ENCODE results near the gene SYNC.
"Not testable (repeated sequence)": the region's sequence is repeated elsewhere in the genome, so short reads cannot be mapped to it uniquely, and the experiment has no call there.

SYNC gene

DNA sequence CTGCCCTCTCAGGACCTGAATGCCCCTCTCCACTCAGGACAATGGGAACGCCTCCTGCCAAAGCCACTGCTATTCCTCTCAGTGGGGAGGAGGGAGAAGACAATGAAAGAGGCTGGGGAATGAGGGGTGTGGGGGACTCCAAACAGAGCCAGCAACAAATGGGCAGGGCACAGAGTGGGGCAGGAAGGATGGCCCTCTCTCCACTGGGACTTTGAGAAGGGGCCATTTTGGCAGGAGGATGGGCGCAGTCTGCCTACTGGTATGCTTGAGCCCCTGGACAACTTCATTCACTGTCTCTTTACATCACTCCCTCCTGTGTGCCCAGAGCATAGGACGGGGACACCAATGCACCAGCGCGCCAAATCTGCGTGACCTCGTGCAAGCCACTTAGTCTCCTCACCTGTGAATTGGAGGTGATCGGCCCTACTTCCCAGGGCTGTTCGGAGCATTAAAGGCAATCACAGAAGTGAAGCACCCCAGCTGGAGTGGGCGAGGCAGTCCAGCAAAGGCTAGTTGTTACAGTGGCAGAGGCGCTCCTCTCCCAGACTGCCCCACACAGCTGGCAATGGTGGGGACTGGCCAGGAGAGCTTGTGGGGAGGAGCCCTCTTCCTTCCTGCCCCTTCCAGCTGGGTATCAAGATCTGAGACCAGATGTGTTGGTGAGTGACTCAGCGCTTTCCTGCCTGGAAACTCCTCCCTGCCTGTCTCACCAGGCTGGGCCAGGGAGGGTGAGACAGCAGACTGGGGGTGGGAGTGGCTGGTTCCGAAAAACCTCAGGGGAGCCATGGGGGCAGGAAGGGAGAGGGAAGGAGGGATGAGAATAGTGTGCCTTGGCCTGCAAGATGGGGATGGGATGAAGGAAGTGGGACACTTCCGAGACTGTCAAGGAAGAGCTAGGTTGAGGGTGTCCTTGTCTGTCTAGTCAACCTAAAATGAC is 22.4 kb upstream of the SYNC start:
- DNase-seq, result no peak

DNA sequence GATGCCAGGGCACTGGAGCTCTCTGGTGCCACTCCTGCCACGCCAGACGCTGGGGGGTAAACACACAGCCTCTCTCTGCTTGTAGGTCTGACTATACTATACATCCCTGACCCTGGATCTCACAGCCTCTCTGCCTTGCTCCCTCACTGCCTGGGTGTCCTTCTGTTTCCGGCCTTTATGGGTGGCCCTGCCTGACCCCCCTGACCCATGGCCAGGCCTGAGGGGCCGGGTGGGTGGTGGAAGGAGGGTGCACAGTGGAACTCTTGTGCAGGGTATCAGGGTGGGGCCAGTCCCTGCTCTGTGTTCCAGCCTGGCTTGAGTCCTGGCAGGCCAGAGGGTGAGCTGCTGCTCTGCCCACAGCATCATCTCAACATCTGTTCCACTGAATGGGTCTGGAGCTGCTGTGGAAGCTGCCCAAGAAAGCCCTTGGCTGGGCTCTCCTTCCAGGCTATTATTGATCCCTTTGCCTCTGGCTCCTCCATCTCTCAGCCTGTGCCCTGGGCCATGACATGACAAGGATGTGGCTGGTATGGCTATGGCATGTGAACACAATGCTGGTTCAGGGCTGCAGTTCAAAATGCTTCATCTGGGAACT is 17.2 kb upstream of the SYNC start:
- no peak for DNase-seq

DNA sequence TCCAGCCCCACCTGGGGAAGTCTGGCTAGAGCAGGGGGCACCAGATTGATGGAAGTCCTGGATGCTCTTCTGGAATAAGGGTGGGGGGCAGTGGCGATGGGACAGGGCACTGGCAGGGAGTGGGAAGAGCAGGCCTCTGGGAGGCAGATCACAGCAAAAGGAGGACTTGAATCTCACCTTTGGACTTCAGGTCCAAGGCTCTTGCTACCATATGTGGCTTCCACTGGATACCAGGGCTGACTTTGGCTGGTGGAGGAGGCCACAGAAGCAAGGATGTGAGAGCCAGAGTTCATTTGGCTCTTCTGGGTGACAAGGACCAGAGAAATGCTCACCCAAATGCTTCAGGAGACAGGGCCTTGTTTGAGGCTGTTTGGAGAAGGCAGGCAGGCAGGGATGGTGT is 16.0 kb upstream of the SYNC start:
- DNase-seq, result no peak

DNA sequence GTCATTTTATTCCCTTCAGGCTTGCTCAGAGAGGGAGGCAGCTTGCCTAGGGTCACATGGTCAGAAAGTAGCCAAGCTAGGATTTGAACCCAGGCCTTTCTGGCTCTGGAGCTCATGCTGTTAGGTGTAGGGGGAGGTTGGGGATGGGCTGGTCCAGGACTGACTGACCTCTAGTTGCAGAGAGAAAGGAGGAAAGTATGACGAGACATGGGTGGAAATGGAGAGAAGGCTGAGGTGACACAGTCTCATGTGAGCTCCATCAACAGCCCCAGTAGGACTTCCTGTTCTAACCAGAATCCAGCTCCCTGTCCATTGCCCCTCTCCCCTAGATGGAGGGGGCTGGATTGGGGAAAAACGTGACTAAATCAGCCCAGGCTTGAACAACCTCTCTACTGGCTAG is 15.5 kb upstream of the SYNC start:
- no peak for DNase-seq

DNA sequence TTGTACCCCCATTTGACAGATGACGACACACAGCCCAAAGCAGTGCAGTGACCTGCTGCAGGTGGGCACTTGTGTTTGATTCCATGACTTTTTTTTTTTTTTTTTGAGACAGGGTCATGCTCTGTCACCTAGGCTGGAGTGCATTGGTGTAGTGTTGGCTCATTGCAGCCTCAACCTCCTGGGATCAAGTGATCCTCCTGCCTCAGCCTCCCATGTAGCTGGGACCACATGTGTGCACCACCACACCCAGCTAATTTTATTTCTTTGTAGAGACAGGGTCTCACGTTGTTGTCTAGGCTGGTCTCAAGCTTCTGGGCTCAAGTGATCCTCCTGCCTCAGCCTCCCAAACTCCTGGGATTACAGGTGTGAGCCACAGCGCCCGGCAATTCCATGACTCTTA is 14.9 kb upstream of the SYNC start:
- DNase-seq, result no peak

DNA sequence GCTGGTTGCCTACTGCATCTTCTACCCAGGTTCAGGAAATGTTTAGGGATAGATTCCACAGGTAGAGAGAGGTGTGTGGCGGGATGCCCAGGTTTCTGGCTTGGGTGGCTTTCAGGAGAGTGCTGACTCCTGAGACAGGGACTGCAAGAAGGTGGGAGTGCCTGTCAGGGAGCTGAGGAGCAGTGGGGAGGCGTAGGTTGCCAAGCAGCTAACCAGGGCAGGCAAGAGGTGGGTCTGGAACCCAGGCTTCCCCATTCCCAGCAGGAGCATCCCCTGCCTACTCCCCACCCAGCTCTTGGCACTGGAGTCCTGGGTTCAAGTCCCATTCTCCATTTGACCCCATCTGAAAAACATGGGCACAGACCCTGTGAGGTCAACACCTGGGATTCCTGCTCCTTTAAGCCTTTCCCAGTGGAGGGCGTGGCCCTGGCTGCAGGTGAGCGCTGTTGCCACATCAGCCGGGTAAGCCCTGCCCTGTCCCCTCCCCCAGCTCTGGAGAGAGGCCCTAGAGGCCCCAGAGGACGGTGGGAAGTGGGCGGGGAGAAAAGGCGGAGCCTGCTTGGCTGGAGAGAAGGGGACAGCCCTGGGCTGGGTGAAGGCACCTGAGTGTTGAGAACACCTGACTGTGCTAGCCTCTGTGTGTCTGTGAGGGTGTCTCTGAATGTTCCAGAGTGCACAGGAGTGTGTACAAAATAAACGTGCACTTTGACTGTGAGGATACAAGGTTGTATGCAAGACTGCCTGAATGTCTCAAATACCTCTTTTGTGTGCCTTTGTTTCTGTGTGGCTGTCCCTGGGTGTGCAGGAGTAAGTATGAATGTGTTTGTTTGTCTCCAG is 14.0 kb upstream of the SYNC start:
- DNase-seq, result peak; percentile 24

DNA sequence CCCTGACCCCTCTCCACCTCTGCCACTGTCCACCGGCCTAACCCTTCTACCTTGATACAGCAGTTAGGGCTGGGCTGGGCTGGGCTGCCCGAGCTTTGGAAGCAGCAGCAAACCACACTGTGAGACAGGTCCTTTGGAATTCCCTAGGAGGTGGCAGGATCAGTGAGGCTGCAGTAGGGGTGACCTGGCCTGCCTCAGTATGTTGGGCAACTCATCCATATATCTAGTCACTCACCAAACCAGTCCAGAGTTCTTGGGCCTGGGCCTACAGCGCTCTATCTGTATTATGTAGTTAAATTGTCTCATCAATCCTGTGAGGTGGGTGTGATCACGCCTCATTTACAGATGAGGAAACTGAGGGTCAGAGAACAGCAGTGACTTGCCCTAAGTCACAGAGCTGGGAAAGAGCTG is 13.3 kb upstream of the SYNC start:
- DNase-seq, result no peak

DNA sequence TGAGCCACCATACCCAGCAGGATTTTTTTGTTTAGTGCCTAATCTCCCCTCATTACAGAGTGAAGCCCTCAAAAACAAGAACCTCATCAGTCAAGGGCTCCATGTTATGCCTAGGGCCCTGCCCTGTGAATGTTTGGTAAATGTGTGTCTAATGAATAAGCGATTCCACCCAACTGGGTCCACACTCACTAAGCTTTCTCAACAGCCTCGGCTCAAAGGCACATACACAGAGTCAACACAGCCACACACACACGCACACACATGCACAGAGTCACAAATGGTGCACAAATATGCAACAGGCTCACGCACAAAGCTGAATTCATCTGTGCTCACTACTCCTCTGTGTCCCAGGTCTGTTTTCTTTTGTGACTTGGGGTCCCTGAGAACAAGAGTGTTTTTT is 11.7 kb upstream of the SYNC start:
- DNase-seq, result no peak

DNA sequence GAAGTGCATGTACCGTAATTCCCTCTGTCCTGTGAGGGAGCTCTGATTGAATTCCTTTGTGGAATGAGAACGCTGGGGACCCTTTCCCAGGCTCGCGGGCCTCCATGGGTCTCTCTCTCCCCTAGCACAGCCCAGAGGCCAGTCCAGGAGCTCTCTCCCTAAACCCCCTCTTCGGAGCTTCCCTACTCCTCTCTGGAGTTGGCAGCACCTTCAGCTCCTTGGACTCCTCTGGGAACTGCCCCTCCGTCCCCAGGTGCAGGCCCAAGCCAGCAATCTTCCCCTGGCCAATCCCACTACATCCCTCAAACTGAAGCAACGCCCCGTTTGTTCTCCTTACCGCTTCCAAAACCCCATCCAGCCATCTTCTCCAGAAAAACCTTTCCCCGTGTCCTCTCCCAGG is 10.5 kb upstream of the SYNC start:
- no peak for DNase-seq

DNA sequence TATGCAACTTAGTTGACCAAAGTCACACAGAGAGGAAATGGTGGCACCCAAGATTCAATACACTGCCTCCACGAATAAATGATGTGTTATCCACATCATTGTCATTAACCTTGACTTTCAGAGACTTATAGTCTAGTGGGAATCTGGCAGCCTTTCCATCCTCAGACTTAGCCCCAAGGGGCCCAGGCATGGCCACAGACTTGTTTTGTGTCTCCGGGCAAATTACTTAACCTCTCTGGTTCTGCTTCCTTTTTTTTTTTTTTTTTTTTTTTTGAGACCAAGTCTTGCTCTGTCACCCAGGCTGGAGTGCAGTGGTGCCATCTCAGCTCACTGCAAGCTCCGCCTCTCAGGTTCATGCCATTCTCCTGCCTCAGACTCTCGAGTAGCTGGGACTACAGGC is 8.7 kb upstream of the SYNC start:
- not testable (repeated sequence) for DNase-seq

DNA sequence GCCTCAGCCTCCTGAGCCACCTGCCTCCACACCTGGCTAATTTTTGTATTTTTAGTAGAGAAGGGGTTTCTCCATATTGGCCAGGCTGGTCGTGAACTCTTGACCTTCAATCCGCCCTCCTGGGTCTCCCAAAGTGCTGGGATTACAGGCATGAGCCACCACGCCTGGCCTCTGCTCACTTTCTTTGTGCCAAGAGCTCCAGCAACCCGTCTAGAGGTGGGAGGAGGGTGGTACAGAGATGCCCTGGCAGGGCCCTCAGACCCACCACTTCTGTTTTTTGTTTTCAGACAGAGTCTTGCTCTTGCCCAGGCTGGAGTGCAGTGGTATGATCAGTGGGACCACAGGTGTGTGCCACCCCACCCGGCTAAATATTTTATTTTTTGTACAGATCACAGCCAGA is 6.9 kb upstream of the SYNC start:
- DNase-seq, result no peak

DNA sequence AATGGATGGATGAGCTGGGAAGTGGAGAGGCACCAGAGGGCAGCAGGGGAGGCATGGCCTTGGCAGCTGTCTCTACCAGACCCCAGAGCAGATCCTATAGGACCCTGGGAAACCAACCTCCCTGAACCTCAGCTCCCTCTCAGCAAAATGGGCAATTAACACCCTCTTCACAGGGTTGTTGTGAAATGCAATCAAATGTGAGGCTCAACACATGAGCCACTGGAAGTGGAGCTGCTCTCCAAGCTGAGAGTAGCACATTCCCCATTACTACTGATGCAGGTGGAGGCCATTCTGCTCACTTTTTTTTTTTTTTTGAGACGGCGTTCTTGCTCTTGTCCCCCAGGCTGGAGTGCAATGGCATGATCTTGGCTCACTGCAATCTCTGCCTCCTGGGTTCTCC is 6.5 kb upstream of the SYNC start:
- no peak for DNase-seq

DNA sequence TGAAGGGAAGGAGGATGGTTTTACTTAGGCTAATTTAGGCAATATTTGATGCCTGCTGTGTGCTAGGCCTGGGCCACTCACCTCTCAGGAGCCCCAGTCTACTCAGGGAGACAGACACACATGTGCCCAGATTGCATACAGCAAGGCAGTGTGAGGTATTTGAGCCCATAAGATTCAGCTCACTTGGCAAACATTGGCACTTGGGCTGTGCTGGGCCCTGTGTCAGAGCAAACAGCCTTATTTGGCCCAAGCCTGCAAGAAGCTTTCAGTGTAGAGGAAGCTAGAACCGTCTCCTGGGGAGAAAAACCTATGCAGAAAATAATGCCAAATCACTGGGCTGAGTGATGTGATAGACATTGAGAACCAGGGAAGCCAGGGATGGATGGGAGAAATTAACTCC is 3.9 kb upstream of the SYNC start:
- DNase-seq, result no peak

DNA sequence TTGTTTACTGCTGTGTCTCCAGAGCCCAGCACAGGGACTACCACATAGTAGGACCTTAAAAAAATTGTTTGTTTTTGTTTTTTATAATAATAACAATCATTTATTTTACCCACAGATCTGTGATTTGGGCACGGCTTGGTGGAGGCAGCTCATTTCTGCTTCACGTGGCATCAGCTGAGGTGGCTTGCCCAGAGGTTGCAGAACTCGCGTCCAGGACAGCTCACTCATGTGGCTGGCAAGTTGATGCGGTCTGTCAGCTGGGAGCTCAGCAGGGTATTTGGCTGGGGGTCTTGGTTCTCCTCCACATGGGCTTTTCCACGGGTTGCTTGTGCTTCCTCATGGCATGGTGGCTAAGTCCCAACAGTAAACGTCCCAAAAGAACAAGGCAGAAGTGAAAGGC is 2.9 kb upstream of the SYNC start:
- DNase-seq, result no peak

DNA sequence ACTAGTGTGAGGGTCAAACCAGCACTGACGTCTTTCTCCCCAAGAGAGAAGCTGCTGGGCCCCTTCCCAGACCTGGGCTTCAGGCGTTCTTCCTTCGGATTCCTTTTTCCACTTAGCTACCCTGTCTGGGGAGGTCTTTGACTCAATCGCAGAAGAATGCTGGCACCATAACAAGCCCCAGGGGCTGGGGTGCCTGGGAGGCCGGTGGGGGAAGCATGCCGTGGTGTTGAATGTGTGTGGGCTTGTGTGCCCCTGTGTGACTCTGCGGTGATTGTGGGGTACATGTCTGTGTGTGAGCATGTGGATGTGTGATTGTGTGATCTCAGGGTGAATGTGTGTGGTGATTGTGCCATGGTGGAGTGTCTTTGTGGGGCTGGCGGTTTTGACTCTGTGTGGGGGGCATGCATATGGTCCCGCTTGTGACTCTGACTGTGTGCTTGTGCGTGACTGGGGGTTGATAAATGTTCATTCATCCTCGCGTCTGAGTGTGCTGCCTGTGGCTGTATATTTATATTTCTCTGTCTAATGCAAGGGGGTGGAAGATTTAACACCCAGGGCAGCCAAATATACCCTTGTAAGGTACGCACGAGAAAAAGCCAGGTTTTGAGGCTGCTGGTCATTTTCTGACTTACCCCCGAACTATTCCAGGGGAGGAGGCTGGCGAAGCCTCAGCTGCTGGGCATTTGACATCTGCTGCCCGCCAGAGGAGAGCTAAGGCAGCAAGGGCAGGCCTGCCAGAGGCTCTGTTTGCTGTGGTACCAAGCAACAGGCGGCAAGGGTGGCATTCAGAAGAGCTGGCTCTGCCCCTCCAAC is 1.1 kb upstream of the SYNC start:
- DNase-seq, result no peak

DNA sequence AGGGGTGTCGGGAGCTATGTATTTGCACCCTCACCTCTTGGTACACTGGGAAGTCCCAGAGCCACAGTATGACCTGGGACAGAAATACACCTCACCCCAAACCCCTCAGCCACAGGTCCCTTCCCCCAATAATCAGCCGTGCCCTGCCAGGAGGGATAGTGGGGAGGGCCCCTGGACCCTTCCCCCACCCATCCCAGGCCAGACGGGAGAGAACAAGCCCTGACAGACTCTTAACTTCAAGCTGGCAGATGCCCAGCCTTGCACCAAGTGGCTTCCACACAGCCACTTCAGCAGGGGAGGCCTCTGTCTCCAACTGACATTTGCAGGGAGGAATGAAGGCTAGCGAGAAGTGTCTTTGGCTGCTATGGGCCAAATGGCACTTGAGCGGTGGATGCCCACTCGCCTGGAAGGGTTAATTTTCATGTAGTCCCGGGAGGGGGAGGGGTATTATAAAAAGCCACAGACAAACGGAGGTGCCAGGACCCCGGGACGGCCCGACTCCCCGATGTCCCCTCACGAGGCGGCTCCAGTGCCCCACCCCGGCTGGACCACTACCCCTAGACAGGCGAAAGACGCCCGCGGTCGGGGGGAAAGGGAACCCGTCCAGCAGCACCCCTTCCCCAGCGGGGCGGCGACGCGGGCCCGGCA is 495 bp downstream of the SYNC start:
- DNase-seq, result no peak

DNA sequence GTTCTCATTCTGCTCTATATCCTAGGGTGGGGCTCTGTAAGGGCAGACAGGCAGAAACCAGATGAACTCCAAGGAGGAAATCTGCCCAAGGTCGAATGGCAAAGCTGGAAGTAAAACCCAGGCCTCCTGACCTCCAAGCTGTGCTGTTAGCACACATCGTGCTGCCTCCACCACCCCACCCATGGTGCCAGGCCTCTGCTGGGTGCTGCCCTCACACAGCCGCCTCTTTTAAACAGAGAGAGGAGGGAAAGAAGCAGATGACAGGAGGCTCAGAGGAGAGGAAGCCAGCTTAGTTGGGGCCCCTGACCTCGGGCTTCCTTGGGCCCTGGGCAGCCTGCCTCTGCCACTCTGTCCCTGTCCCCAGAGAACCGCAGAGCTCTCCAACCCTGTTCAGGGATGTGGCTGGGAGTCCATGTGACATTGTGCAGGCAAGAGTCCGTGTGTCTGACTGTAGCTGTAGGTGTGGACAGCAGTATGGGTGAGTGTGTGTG is 1.1 kb downstream of the SYNC start:
- no peak for DNase-seq

DNA sequence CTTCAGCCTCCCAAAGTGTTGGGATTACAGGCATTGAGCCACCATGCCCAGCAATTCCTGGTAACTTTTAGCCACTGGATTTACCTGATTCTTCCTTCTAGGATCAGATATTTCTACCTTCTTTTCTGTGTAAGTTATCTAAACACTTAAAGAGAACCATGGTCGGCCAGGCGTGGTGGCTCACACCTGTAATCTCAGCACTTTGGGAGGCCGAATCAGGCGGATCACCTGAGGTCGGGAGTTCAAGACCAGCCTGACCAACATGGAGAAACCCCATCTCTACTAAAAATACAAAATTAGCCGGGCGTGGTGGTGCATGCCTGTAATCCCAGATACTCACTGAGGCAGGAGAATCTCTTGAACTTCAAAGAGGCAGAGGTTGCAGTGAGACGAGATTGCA is 5.6 kb downstream of the SYNC start:
- DNase-seq, result not testable (repeated sequence)

DNA sequence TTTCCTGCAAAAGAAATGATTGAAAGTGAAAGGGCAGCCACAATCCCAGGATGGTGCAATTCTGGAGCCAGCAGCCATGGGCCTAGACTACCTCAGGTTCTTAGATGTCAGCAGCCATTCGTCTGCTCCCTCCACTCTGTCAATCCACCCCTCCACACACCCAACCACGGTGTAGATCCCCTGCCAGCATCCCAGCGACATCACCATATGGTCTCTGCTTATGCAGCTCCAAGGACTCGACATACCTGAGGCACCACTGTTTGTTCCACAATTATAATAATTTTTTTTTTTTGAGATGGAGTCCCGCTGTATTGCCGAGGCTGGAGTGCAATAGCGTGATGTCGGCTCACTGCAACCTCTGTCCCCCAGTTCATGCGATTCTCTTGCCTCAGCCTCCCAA is 6.5 kb downstream of the SYNC start:
- DNase-seq, result no peak

DNA sequence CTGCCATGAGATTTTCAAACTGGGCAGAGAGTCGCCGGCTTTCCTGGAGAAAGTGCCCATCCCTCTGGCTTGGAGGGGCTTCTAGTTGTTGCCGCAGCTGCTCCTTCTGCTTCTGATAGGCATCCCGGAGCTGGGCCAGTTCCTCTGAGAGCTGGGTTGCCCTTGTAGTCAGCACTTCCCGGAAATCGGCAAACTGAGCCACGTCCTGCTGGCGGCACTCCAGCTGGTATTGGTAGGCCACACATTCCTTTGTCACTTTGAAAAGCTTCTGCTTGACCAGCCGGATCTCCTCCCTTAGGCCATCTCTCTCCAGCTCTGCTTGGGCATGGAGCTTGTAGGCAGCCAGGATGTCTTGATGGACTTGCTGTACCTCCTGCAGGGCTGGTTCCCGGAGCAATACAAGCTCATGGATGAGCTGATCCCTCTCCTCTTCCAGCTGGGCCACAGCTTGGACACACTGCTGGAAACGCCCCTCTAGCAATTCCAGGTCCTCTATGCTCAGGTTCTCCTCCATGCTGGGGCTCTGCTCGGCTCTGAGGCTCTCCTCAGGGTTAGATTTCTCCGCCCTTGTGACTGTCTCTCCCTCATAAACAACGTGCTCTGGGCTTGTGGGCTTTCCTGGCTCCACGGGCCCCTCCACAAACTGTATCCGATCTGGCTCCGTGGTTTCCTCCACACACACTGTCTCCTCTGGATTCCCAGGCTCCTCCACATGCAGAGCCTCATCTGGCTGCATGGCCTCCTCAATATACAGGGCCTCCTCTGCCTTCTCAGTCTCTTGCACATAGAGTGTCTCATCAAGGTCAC is 7.3 kb downstream of the SYNC start:
- no peak for DNase-seq

DNA sequence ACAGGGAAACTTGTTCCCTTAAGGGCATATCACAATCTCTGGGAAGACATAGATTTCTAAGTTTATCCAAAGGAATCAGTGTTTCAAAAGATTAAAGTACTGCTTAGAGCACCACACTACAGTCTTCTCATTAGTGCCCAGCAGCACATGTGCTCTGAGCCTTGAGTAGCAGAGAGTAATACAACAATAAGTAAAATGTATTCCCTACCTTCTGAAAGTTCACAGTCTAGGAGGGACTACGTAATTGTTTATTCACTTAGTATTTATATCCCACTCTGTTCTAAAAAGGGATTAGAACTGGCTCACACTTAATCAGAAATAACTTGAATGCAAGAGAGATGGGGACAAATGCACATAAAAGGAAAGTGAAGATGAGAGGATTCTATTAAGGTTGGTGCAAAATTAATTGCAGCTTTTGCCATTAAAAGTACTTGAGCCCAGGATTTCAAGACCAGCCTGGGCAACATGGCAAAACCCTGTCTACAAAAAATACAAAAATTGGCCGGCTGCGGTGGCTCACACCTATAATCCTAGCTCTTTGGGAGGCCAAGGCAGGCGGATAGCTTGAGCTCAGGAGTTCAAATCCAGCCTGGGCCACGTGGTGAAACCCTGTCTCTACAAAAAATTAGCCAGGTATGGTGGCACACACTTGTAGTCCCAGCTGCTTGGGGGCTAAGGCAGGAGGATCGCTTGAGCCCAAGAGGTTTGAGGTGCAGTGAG is 9.0 kb downstream of the SYNC start:
- DNase-seq, result no peak
